ENCODE measurements around the gene GYG1.

Gene GYG1

DNA sequence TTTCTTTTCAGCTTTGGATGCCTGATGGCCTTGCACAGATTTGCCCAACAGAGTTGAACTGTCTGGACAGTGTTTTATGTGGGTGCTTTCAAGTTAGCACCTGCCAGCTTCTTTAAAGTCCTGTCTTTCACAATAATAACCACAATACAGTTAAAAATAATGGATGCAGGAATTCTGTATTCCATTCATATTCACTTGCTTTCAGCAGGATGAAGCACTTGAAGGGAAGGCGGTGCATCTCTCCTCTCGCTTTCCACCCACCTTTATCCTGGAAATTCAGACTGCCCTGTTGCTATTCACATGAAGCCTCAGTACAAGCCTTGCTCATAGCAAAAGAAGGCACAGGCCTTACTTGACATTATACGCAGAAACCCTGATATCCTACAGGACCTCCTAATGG lies 26.5 kb upstream of the GYG1 start:
- no peak overlapping the region for H3K4me2 ChIP-seq (ENCODE audit: low read length)
- H2AFZ ChIP-seq (ENCODE audit: low read length) = no peak overlapping the region
- no peaks in the 10 kb centered on the region for H3K4me1 ChIP-seq (ENCODE audit: insufficient read depth, low read length, severe bottlenecking)
- no peak overlapping the region for H3K4me3 ChIP-seq (ENCODE audit: low read depth, low read length, poor library complexity, severe bottlenecking)
- H3K79me2 ChIP-seq (ENCODE audit: insufficient read depth, low read length) = no peaks in the 10 kb centered on the region
- no peak overlapping the region for H3K9ac ChIP-seq (ENCODE audit: low read length)
- H4K20me1 ChIP-seq (ENCODE audit: insufficient read depth, low read length) = no peaks in the 10 kb centered on the region
- no peaks in the 10 kb centered on the region for H3K27me3 ChIP-seq (ENCODE audit: insufficient read depth, low read length)
- no peaks in the 10 kb centered on the region for H3K36me3 ChIP-seq (ENCODE audit: insufficient read depth, low read length)
- TF ChIP-seq EZH2 (IDR thresholded peaks at IDR 0.05; ENCODE audit: borderline replicate concordance, low read length) = no peak
- TF ChIP-seq, protein P1, sequence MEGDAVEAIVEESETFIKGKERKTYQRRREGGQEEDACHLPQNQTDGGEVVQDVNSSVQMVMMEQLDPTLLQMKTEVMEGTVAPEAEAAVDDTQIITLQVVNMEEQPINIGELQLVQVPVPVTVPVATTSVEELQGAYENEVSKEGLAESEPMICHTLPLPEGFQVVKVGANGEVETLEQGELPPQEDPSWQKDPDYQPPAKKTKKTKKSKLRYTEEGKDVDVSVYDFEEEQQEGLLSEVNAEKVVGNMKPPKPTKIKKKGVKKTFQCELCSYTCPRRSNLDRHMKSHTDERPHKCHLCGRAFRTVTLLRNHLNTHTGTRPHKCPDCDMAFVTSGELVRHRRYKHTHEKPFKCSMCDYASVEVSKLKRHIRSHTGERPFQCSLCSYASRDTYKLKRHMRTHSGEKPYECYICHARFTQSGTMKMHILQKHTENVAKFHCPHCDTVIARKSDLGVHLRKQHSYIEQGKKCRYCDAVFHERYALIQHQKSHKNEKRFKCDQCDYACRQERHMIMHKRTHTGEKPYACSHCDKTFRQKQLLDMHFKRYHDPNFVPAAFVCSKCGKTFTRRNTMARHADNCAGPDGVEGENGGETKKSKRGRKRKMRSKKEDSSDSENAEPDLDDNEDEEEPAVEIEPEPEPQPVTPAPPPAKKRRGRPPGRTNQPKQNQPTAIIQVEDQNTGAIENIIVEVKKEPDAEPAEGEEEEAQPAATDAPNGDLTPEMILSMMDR (IDR thresholded peaks at IDR 0.05; ENCODE audit: low read length) = no peak
- H3K27ac ChIP-seq (ENCODE audit: low read depth, low read length, poor library complexity, severe bottlenecking) = no peak overlapping the region
- H3K9me2 ChIP-seq (ENCODE audit: low read depth, low read length) = no peaks in the 10 kb centered on the region
- H3F3A ChIP-seq (ENCODE audit: insufficient read depth, low read length) = no peaks in the 10 kb centered on the region
- H3K9me3 ChIP-seq (ENCODE audit: low read length) = no peaks in the 10 kb centered on the region

DNA sequence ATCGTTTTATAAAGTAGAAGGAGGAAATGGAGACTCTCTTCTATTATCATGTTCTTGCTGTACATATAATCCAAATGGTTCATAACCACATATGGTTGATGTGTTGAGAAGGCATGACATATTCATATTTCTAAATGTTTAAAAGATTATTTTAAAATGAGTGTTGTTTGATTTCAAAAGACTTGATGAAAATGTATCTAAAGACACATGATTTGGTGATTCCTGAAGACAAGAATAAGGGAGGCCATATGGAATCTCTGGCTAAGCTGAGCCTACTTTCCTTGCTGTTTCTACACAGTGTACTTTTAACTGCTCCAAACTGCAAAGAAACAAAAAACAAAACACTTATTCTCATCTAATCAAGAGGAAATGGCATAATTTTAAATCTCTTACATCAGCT lies 23.0 kb upstream of the GYG1 start:
- Histone ChIP-seq H3K4me1 (ENCODE audit: insufficient read depth, low read length, severe bottlenecking) (no peaks in the 10 kb centered on the region), H3F3A (ENCODE audit: insufficient read depth, low read length) (no peaks in the 10 kb centered on the region), H3K36me3 (ENCODE audit: insufficient read depth, low read length) (no peaks in the 10 kb centered on the region), H3K9me3 (ENCODE audit: low read length) (no peaks in the 10 kb centered on the region), H3K27ac (ENCODE audit: low read depth, low read length, poor library complexity, severe bottlenecking) (no peak overlapping the region), H3K4me3 (ENCODE audit: low read depth, low read length, poor library complexity, severe bottlenecking) (no peak overlapping the region), H3K9me2 (ENCODE audit: low read depth, low read length) (no peaks in the 10 kb centered on the region), H2AFZ (ENCODE audit: low read length) (no peak overlapping the region), H3K27me3 (ENCODE audit: insufficient read depth, low read length) (no peaks in the 10 kb centered on the region), H3K4me2 (ENCODE audit: low read length) (no peak overlapping the region), H4K20me1 (ENCODE audit: insufficient read depth, low read length) (no peaks in the 10 kb centered on the region), H3K9ac (ENCODE audit: low read length) (no peak overlapping the region), H3K79me2 (ENCODE audit: insufficient read depth, low read length) (no peaks in the 10 kb centered on the region)
- no peak for TF ChIP-seq EZH2 (IDR thresholded peaks at IDR 0.05; ENCODE audit: borderline replicate concordance, low read length)
- TF ChIP-seq, protein P1 (IDR thresholded peaks at IDR 0.05; ENCODE audit: low read length) = no peak

GRCh38 chr3:148970271-148970670 lies 21.1 kb upstream of the GYG1 start:
- Histone ChIP-seq H3K9ac (ENCODE audit: low read length) (no peak overlapping the region), H3K36me3 (ENCODE audit: insufficient read depth, low read length) (no peaks in the 10 kb centered on the region), H3K79me2 (ENCODE audit: insufficient read depth, low read length) (no peaks in the 10 kb centered on the region), H3K4me1 (ENCODE audit: insufficient read depth, low read length, severe bottlenecking) (no peaks in the 10 kb centered on the region), H3K4me3 (ENCODE audit: low read depth, low read length, poor library complexity, severe bottlenecking) (no peak overlapping the region), H4K20me1 (ENCODE audit: insufficient read depth, low read length) (no peaks in the 10 kb centered on the region), H3K4me2 (ENCODE audit: low read length) (no peak overlapping the region), H3K9me2 (ENCODE audit: low read depth, low read length) (no peaks in the 10 kb centered on the region), H3K9me3 (ENCODE audit: low read length) (no peaks in the 10 kb centered on the region), H3K27ac (ENCODE audit: low read depth, low read length, poor library complexity, severe bottlenecking) (no peak overlapping the region), H2AFZ (ENCODE audit: low read length) (no peak overlapping the region), H3K27me3 (ENCODE audit: insufficient read depth, low read length) (no peaks in the 10 kb centered on the region), H3F3A (ENCODE audit: insufficient read depth, low read length) (no peaks in the 10 kb centered on the region)
- TF ChIP-seq, protein P1 (IDR thresholded peaks at IDR 0.05; ENCODE audit: low read length) = no peak
- no peak for TF ChIP-seq EZH2 (IDR thresholded peaks at IDR 0.05; ENCODE audit: borderline replicate concordance, low read length)
